Psoas muscle (tissue), 8 donors: ENCODE data around the gene BMP5. TPM values are rescaled to one million over a fixed set of nuclear protein-coding genes. Genes with fewer than 3 reads are reported as not detected.

ENCODE experiments used
- ATAC-seq, 4 donors: fragments of 200-7000 bp; cut with Tn5 transposase; one replicate each; pipeline ENCODE4 v1.9.1; 2020; ENCODE audit warnings: moderate library complexity in 3 of 4, mild to moderate bottlenecking in 2 of 4
- DNase-seq, 2 donors: peaks; one replicate each; pipeline ENCODE4 v3.0.0-alpha.2; 2020
- H3K27ac ChIP-seq: fragments of 200-600 bp; one replicate; pipeline ENCODE4 v1.8.0; 2022
- H3K27me3 ChIP-seq, 3 donors: fragments of 200-600 bp in 1 of 3; one replicate each; pipeline versions ENCODE4 v1.6.1 to v1.8.0; 2013 to 2022; ENCODE audit warnings: low read length in 2 of 3, mild to moderate bottlenecking in 2 of 3, moderate library complexity in 1 of 3; ENCODE audit not compliant: insufficient read depth in 3 of 3
- H3K36me3 ChIP-seq, 2 donors: fragments of 200-600 bp in 1 of 2; one replicate each; pipeline versions ENCODE4 v1.6.1 to v1.8.0; 2013 to 2022; ENCODE audit warnings: low read depth in 1 of 2, mild to moderate bottlenecking in 1 of 2, moderate library complexity in 1 of 2; ENCODE audit not compliant: insufficient read depth in 1 of 2
- H3K4me1 ChIP-seq: fragments of 200-600 bp; one replicate; pipeline ENCODE4 v1.8.0; 2022
- H3K4me3 ChIP-seq: fragments of 200-600 bp; one replicate; pipeline ENCODE4 v1.8.0; 2022; ENCODE audit warnings: mild to moderate bottlenecking
- H3K9me3 ChIP-seq: fragments of 200-600 bp; one replicate; pipeline ENCODE4 v1.8.0; 2022
- CTCF ChIP-seq: fragments of 200-600 bp; IDR thresholded peaks from one replicate; pipeline ENCODE4 v1.8.0; 2022; ENCODE audit warnings: antibody characterized with exemption
- WGBS, 3 donors: extraction: QIAGEN DNeasy Blood & Tissue Kit; methylation state at CpG; one replicate each; pipeline versions ENCODE4 v1.1.6 to v1.1.7; 2013; 5-methylcytosine and 5-hydroxymethylcytosine counted together
- intact Hi-C, 2 donors: fragments of 100-400 bp; cut with DNase I; formaldehyde crosslinking; loops; one replicate each; pipeline versions ENCODE4 v1.11.0 to v1.14.2; 2022
- polyA plus RNA-seq, 3 donors: library from polyadenylated mRNA; stranded (reverse); fragments of 200-250 nt; gene quantifications; one replicate each; pipeline ENCODE4 v1.2.3, GENCODE V29; 2013
- total RNA-seq, 4 donors: library from RNA; stranded (reverse); fragmentation: NEBNext Ultra II Directional in 2 of 4; extraction: Animal tissue kit (Norgen Biotek cat#: 25700) in 2 of 4; gene quantifications; one replicate each; pipeline versions ENCODE4 v1.2.1 to v1.2.4, GENCODE V29; 2021 to 2023
- donor health status: healthy with polysubstance abuse.
- donor health status: DM: no; HTN: no; CAD: no; lungs with moderate emphysema.
- donor health status: Bipolar disorder and iron deficiency.
- donor health status: healthy.
- donor health status: DM: yes; HTN: yes; CAD: no.
- donor health status: DM: no; HTN: no; CAD: no.
- donor health status: DM: no; HTN: no; CAD: no.
- donor health status: DM: yes; HTN: yes; CAD: no.

BMP5 gene
- total and polyA plus RNA-seq, 7 donors: 0.76 to 3.5 (median 1.5) TPM

GRCh38 chr6:55836481-55836880 lies 38.9 kb downstream of the BMP5 start:
- Histone ChIP-seq H3K4me3 (no peak overlapping the region), H3K27me3 (no peaks in the 10 kb centered on the region), H3K36me3 (no peaks in the 10 kb centered on the region), H3K9me3 (no peaks in the 10 kb centered on the region), H3K4me1 (no peaks in the 10 kb centered on the region), H3K27ac (no peak overlapping the region)
- intact Hi-C loops: no loop called here
- WGBS, 3 donors: 16 to 28% (median 24%) methylated on average over 3 of the region's 3 CpGs
- DNase-seq (no peak), ATAC-seq (no peak)
- no peak for TF ChIP-seq CTCF

GRCh38 chr6:55835220-55835619 lies 40.2 kb downstream of the BMP5 start:
- DNase-seq (no peak), ATAC-seq (no peak)
- Histone ChIP-seq H3K36me3 (no peaks in the 10 kb centered on the region), H3K27ac (no peak overlapping the region), H3K4me1 (no peaks in the 10 kb centered on the region), H3K27me3 (no peaks in the 10 kb centered on the region), H3K4me3 (no peak overlapping the region), H3K9me3 (no peaks in the 10 kb centered on the region)
- intact Hi-C loops: no loop called here
- 72 to 92% (median 82%) methylated on average over 1 of the region's 1 CpG for WGBS, 3 donors
- no peak for TF ChIP-seq CTCF

GRCh38 chr6:55833284-55833683 lies 42.1 kb downstream of the BMP5 start:
- TF ChIP-seq CTCF: no peak
- no peak for DNase-seq
- intact Hi-C loops: no loop called here
- no peak overlapping the region for H3K4me3 ChIP-seq
- WGBS, 3 donors: 75 to 79% (median 79%) methylated on average over 2 of the region's 2 CpGs
- no peak overlapping the region for H3K27ac ChIP-seq
- no peaks in the 10 kb centered on the region for H3K4me1 ChIP-seq
- no peak for ATAC-seq
- no peaks in the 10 kb centered on the region for H3K36me3 ChIP-seq
- no peaks in the 10 kb centered on the region for H3K9me3 ChIP-seq
- no peaks in the 10 kb centered on the region for H3K27me3 ChIP-seq

GRCh38 chr6:55827818-55828522 lies 47.4 kb downstream of the BMP5 start:
- Histone ChIP-seq H3K4me1 (no peaks in the 10 kb centered on the region), H3K27ac (no peak overlapping the region), H3K9me3 (no peaks in the 10 kb centered on the region), H3K36me3 (no peaks in the 10 kb centered on the region), H3K27me3 (no peaks in the 10 kb centered on the region), H3K4me3 (no peak overlapping the region)
- DNase-seq (no peak), ATAC-seq (no peak)
- no peak for TF ChIP-seq CTCF
- intact Hi-C loops: no loop called here

- Histone ChIP-seq H3K27me3 (no peaks in the 10 kb centered on the region), H3K4me1 (no peaks in the 10 kb centered on the region), H3K9me3 (no peaks in the 10 kb centered on the region), H3K27ac (no peak overlapping the region), H3K4me3 (no peak overlapping the region), H3K36me3 (no peaks in the 10 kb centered on the region)
- no peak for ATAC-seq
- no peak for TF ChIP-seq CTCF
- 76 to 87% (median 82%) methylated on average over 1 of the region's 1 CpG for WGBS, 3 donors
- DNase-seq: no peak
- intact Hi-C loops: no loop called here
Measured at GRCh38 chr6:55826941-55827340, 48.4 kb downstream of the BMP5 start.
